Smooth muscle cell (in vitro differentiated cells): ENCODE results near the gene KRTAP10-7. TPM values are rescaled to one million over a fixed set of nuclear protein-coding genes. Genes with fewer than 3 reads are reported as not detected.
"Not testable (repeated sequence)": the region's sequence is repeated elsewhere in the genome, so short reads cannot be mapped to it uniquely, and the experiment has no call there.

Source experiments
- DNase-seq: peaks from one replicate; lab custom pipeline; 2025; ENCODE audit not compliant: unreplicated experiment; lab: John Stamatoyannopoulos, UW
- H2AFZ ChIP-seq: fragments of 200-600 bp; sonication (generic); 2 replicates; pipeline ENCODE4 v1.6.0; 2016; ENCODE audit warnings: antibody characterized with exemption, low read depth, mild to moderate bottlenecking
- H3F3A ChIP-seq: fragments of 200-600 bp; sonication (generic); 2 replicates; pipeline ENCODE4 v1.6.0; 2017; ENCODE audit warnings: antibody characterized with exemption, low read depth
- H3K27ac ChIP-seq: fragments of 200-600 bp; sonication (generic); 2 replicates; pipeline ENCODE4 v1.5.1; 2016; ENCODE audit warnings: low read depth, mild to moderate bottlenecking
- H3K27me3 ChIP-seq: fragments of 200-600 bp; sonication (generic); 2 replicates; pipeline ENCODE4 v1.6.1; 2016; ENCODE audit warnings: low read depth, mild to moderate bottlenecking
- H3K36me3 ChIP-seq: fragments of 200-600 bp; sonication (generic); 2 replicates; pipeline ENCODE4 v1.5.1; 2016; ENCODE audit warnings: low read depth
- H3K4me1 ChIP-seq: fragments of 200-600 bp; sonication (generic); 2 replicates; pipeline ENCODE4 v1.5.1; 2016; ENCODE audit warnings: low read depth
- H3K4me2 ChIP-seq: fragments of 200-600 bp; sonication (generic); 2 replicates; pipeline ENCODE4 v1.6.0; 2016; ENCODE audit warnings: mild to moderate bottlenecking
- H3K4me3 ChIP-seq: fragments of 200-600 bp; sonication (generic); 2 replicates; pipeline ENCODE4 v1.5.1; 2016; ENCODE audit warnings: mild to moderate bottlenecking
- H3K79me2 ChIP-seq: fragments of 200-600 bp; sonication (generic); 2 replicates; pipeline ENCODE4 v1.6.0; 2016; ENCODE audit warnings: low read depth, mild to moderate bottlenecking
- H3K9ac ChIP-seq: fragments of 200-600 bp; sonication (generic); 2 replicates; pipeline ENCODE4 v1.6.0; 2016; ENCODE audit warnings: low read depth
- H3K9me3 ChIP-seq: fragments of 200-600 bp; sonication (generic); replicated peaks from 2 replicates; pipeline ENCODE4 v1.5.1; 2016; ENCODE audit warnings: low read depth
- H4K20me1 ChIP-seq: fragments of 200-600 bp; sonication (generic); 2 replicates; pipeline ENCODE4 v1.6.0; 2016; ENCODE audit warnings: low read depth
- CTCF ChIP-seq: fragments of 200-600 bp; sonication (generic); IDR thresholded peaks from 2 replicates; pipeline ENCODE4 v1.5.1; 2017; ENCODE audit warnings: borderline replicate concordance, mild to moderate bottlenecking, antibody characterized with exemption; ENCODE audit not compliant: insufficient read depth, poor library complexity, severe bottlenecking
- WGBS: methylation state at CpG from one replicate; pipeline ENCODE4 v1.1.7; 2016; ENCODE audit warnings: low lambda C conversion rate; 5-methylcytosine and 5-hydroxymethylcytosine counted together
- polyA plus RNA-seq: library from polyadenylated mRNA; unstranded; fragments of >200 nt; fragmentation: Nextera tagmentation; extraction: Ambion mirVana; gene quantifications from 2 replicates; pipeline ENCODE4 v1.2.1, GENCODE V29; 2016
- total RNA-seq: library from RNA; depleted of rRNA; stranded (reverse); fragments of >200 nt; gene quantifications from 2 replicates; pipeline ENCODE4 v1.2.3, GENCODE V29; 2014

The KRTAP10-7 gene
- total and polyA plus RNA-seq, 2 experiments from 2014 or later, result not detected

- no peak overlapping the region for H2AFZ ChIP-seq
Measured at GRCh38 chr21:44636209-44637017, 36.0 kb downstream of the KRTAP10-7 start.

GRCh38 chr21:44637018-44637850 lies 36.8 kb downstream of the KRTAP10-7 start, which contains the start of gene KRTAP10-10:
Gene KRTAP10-10 (plus strand): TSS chr21:44637356. CDS start chr21:44637418, 62 bp downstream.
- no peaks in the 10 kb centered on the region for H3K27me3 ChIP-seq
- 80% methylated on average over 20 of the region's 21 CpGs for WGBS
- H3K4me2 ChIP-seq, result no peak within 1 kb of the TSS
- DNase-seq, result no peak
- H3K27ac ChIP-seq, result no peak within 1 kb of the TSS
- H3K9me3 ChIP-seq, result no peaks in the 10 kb centered on the region
- H3F3A ChIP-seq, result no peaks in the 10 kb centered on the region
- H4K20me1 ChIP-seq, result no peaks in the 10 kb centered on the region
- H3K79me2 ChIP-seq, result no peaks in the 10 kb centered on the region
- H3K4me1 ChIP-seq, result no peaks in the 10 kb centered on the region
- no peak within 1 kb of the TSS for H3K9ac ChIP-seq
- no peak within 1 kb of the TSS for H3K4me3 ChIP-seq
- H3K36me3 ChIP-seq, result no peaks in the 10 kb centered on the region
- no peak for TF ChIP-seq CTCF
- no peak within 1 kb of the TSS for H2AFZ ChIP-seq

More at GRCh38 chr21:44636209-44637017, 36.0 kb downstream of the KRTAP10-7 start:
- no peak for TF ChIP-seq CTCF
- H3K4me2 ChIP-seq, result no peak overlapping the region
- no peak overlapping the region for H3K27ac ChIP-seq
- no peak overlapping the region for H3K9ac ChIP-seq
- H3K27me3 ChIP-seq, result no peaks in the 10 kb centered on the region
- H3K4me3 ChIP-seq, result no peak overlapping the region
- H3K79me2 ChIP-seq, result no peaks in the 10 kb centered on the region
- H3K4me1 ChIP-seq, result no peaks in the 10 kb centered on the region
- H3K36me3 ChIP-seq, result no peaks in the 10 kb centered on the region
- no peak for DNase-seq
- H4K20me1 ChIP-seq, result no peaks in the 10 kb centered on the region
- WGBS, result 88% methylated on average over 15 of the region's 15 CpGs
- no peaks in the 10 kb centered on the region for H3K9me3 ChIP-seq
- no peaks in the 10 kb centered on the region for H3F3A ChIP-seq

GRCh38 chr21:44637851-44638348 lies 37.5 kb downstream of the KRTAP10-7 start:
- not testable (repeated sequence) for H3K9ac ChIP-seq, H4K20me1 ChIP-seq, H3K4me2 ChIP-seq, H3K4me1 ChIP-seq, H3K27ac ChIP-seq, H3F3A ChIP-seq, H3K4me3 ChIP-seq, H3K27me3 ChIP-seq, H3K36me3 ChIP-seq, H2AFZ ChIP-seq, H3K9me3 ChIP-seq, H3K79me2 ChIP-seq, DNase-seq
- WGBS, result 91% methylated on average over 12 of the region's 12 CpGs

GRCh38 chr21:44638506-44639330 lies 38.3 kb downstream of the KRTAP10-7 start:
- H3K9ac ChIP-seq, DNase-seq, H3K4me1 ChIP-seq, H2AFZ ChIP-seq, H3K4me2 ChIP-seq, H3K27ac ChIP-seq, H3K27me3 ChIP-seq, H4K20me1 ChIP-seq, H3F3A ChIP-seq, H3K79me2 ChIP-seq, H3K36me3 ChIP-seq, H3K9me3 ChIP-seq, H3K4me3 ChIP-seq: not testable (repeated sequence)
- 96% methylated on average over 18 of the region's 21 CpGs for WGBS
